A673 (cell line): Measurements from ENCODE around the gene LIN7B. TPM values are rescaled to one million over a fixed set of nuclear protein-coding genes. Genes with fewer than 3 reads are reported as not detected.
A peak's percentile ranks its signal among the peaks of the same experiment; 100 is the strongest.

Experiments
- BruUV-seq: library from RNA; stranded (reverse); fragments of 400-500 nt; replicated peaks from 2 replicates; lab custom pipeline; 2021; lab: Mats Ljungman, UMichigan
- CTCF ChIA-PET: fragments of 300-600 bp; sonication (Branson Sonifier 250); formaldehyde crosslinking; loops from one replicate; lab custom pipeline; 2022; ENCODE audit warnings: antibody characterized with exemption; lab: Charles Lee
- POLR2A ChIA-PET: fragments of 300-600 bp; sonication (Branson Sonifier 250); formaldehyde crosslinking; loops from one replicate; lab custom pipeline; 2022; ENCODE audit warnings: antibody characterized with exemption; ENCODE audit not compliant: low non-redundant PET; lab: Charles Lee
- DNase-seq: peaks from one replicate; pipeline ENCODE4 v3.0.0-alpha.2; 2015; ENCODE audit warnings: low spot score
- H3K27ac ChIP-seq: fragments of 200-600 bp; sonication (generic); 2 replicates; pipeline ENCODE4 v1.5.1; 2016; ENCODE audit warnings: mixed run types, low read depth, mild to moderate bottlenecking, mixed read lengths, antibody characterized with exemption, low read length; ENCODE audit not compliant: poor library complexity, severe bottlenecking
- H3K27me3 ChIP-seq: fragments of 200-600 bp; sonication (generic); replicated peaks from 2 replicates; pipeline ENCODE4 v1.6.1; 2017; ENCODE audit warnings: mixed run types, low read depth, mild to moderate bottlenecking, mixed read lengths, antibody characterized with exemption, low read length; ENCODE audit not compliant: insufficient read depth, poor library complexity
- H3K36me3 ChIP-seq: fragments of 200-600 bp; sonication (generic); 2 replicates; pipeline ENCODE4 v1.6.1; 2016; ENCODE audit warnings: mixed run types, mild to moderate bottlenecking, mixed read lengths, antibody characterized with exemption, low read length; ENCODE audit not compliant: insufficient read depth, poor library complexity, severe bottlenecking
- H3K4me1 ChIP-seq: fragments of 200-600 bp; sonication (generic); 2 replicates; pipeline ENCODE4 v1.6.1; 2017; ENCODE audit warnings: mixed run types, mild to moderate bottlenecking, mixed read lengths, antibody characterized with exemption, low read length; ENCODE audit not compliant: insufficient read depth, poor library complexity, severe bottlenecking
- H3K4me3 ChIP-seq: fragments of 200-600 bp; sonication (generic); 2 replicates; pipeline ENCODE4 v1.5.1; 2016; ENCODE audit warnings: low read depth, mixed run types, mild to moderate bottlenecking, mixed read lengths, low read length; ENCODE audit not compliant: poor library complexity, severe bottlenecking
- H3K9me3 ChIP-seq: fragments of 200-600 bp; sonication (generic); 2 replicates; pipeline ENCODE4 v1.6.1; 2016; ENCODE audit warnings: mixed run types, low read depth, mild to moderate bottlenecking, mixed read lengths, antibody characterized with exemption, low read length; ENCODE audit not compliant: poor library complexity, severe bottlenecking
- CTCF ChIP-seq: fragments of 300-800, 200-600 bp; sonication (generic); conservative IDR thresholded peaks from 2 replicates; pipeline ENCODE4 v1.5.1; 2017; ENCODE audit warnings: low read depth, mild to moderate bottlenecking, antibody characterized with exemption, low read length, moderate library complexity, mixed read lengths
- EZH2 ChIP-seq: fragments of 200-600 bp; sonication (generic); IDR thresholded peaks from 2 replicates; pipeline ENCODE4 v1.6.1; 2017; ENCODE audit warnings: borderline replicate concordance, low read depth, mild to moderate bottlenecking, mixed read lengths, antibody characterized with exemption, low read length; ENCODE audit not compliant: poor library complexity, severe bottlenecking
- intact Hi-C: fragments of 100-400 bp; cut with micrococcal nuclease; formaldehyde crosslinking; loops from one replicate; pipeline ENCODE4 v1.10.0; 2022; ENCODE audit not compliant: unreplicated experiment
- total RNA-seq: library from RNA; stranded (reverse); gene quantifications from 2 replicates; pipeline ENCODE4 v1.2.3, GENCODE V29; 2021

The LIN7B gene
- total RNA-seq, 1 experiment from 2014 or later: 19.9 TPM

GRCh38 chr19:49127674-49128544 is 13.7 kb downstream of the LIN7B start:
- ChIA-PET POLR2A (interaction anchor here (0.6 to 0.7 kb wide), 5 partner anchors 22 to 462 kb away, joined by 3 to 17 read pairs (median 7); no protein-coding TSS in a partner anchor), CTCF (interaction anchor here (0.6 to 1.4 kb wide), 8 partner anchors 12 to 173 kb away, joined by 4 to 25 read pairs (median 8); partner anchors contain the start of gene LIN7B)
- peaks cover 7% of the 10 kb centered on the region for H3K36me3 ChIP-seq
- H3K4me1 ChIP-seq: peaks cover 18% of the 10 kb centered on the region
- H3K9me3 ChIP-seq: no peaks in the 10 kb centered on the region
- H3K27ac ChIP-seq: no peak overlapping the region
- DNase-seq: peak; percentile 98
- intact Hi-C loops: no loop called here
- no peaks in the 10 kb centered on the region for H3K27me3 ChIP-seq
- BruUV-seq: no TSS peak
- peak overlapping the region; percentile 49 for H3K4me3 ChIP-seq
- TF ChIP-seq EZH2: no peak
- no peak for TF ChIP-seq CTCF

GRCh38 chr19:49128545-49129237 is 14.5 kb downstream of the LIN7B start:
- H3K4me1 ChIP-seq: peaks cover 20% of the 10 kb centered on the region
- TSS peak; percentile 63 for BruUV-seq
- H3K9me3 ChIP-seq: no peaks in the 10 kb centered on the region
- TF ChIP-seq EZH2 (no peak), CTCF (no peak)
- peak overlapping the region; percentile 61 for H3K27ac ChIP-seq
- CTCF ChIA-PET: interaction anchor here (0.7 to 1.4 kb wide), 3 partner anchors 11 to 17 kb away, joined by 4 to 15 read pairs (median 6); partner anchors contain the start of gene LIN7B
- H3K36me3 ChIP-seq: peaks cover 10% of the 10 kb centered on the region
- POLR2A ChIA-PET: interaction anchor here (0.6 kb wide), 1 partner anchor 22 kb away, joined by 13 read pairs; no protein-coding TSS in a partner anchor
- DNase-seq: no peak
- peak overlapping the region; percentile 49 for H3K4me3 ChIP-seq
- intact Hi-C loops: no loop called here
- no peaks in the 10 kb centered on the region for H3K27me3 ChIP-seq

- CTCF ChIA-PET: no interaction called here
- POLR2A ChIA-PET: interaction anchor here (0.6 kb wide), 1 partner anchor 22 kb away, joined by 13 read pairs; no protein-coding TSS in a partner anchor
- Histone ChIP-seq H3K9me3 (no peaks in the 10 kb centered on the region), H3K4me3 (peak overlapping the region; percentile 49), H3K27me3 (no peaks in the 10 kb centered on the region), H3K36me3 (peaks cover 15% of the 10 kb centered on the region), H3K27ac (no peak overlapping the region), H3K4me1 (peaks cover 21% of the 10 kb centered on the region)
- DNase-seq: peak; percentile 46
- TF ChIP-seq CTCF (no peak), EZH2 (no peak)
- no TSS peak for BruUV-seq
- intact Hi-C loops: no loop called here
These were observed 15.0 kb downstream of the LIN7B start for GRCh38 chr19:49129238-49129583.
